NB4 (cell line): ENCODE data around the gene SMAD2.

Experiments
- DNase-seq: peaks from one replicate; pipeline ENCODE4 v3.0.0; 2010; ENCODE audit warnings: low read depth
- H3K4me3 ChIP-seq: one replicate; pipeline ENCODE4 v1.5.1; 2011; ENCODE audit warnings: mild to moderate bottlenecking, low read depth, low read length, moderate library complexity
- CTCF ChIP-seq: IDR thresholded peaks from one replicate; pipeline ENCODE4 v1.5.1; 2012; ENCODE audit warnings: low read depth, low read length
- MAX ChIP-seq: IDR thresholded peaks from 2 replicates; pipeline ENCODE4 v1.6.1; 2011; ENCODE audit warnings: low read depth, low read length
- MYC ChIP-seq: IDR thresholded peaks from 2 replicates; pipeline ENCODE4 v1.6.1; 2011; ENCODE audit warnings: low read depth, low read length
- POLR2A ChIP-seq: IDR thresholded peaks from 2 replicates; pipeline ENCODE4 v1.6.1; 2011; ENCODE audit warnings: mild to moderate bottlenecking; ENCODE audit not compliant: insufficient read length; ENCODE audit errors: extremely low read depth

The SMAD2 gene

GRCh38 chr18:47930199-47930930 is at the start of gene SMAD2:
SMAD2 (minus strand) TSS chr18:47930659; CDS start chr18:47896756, 33,903 bp downstream.
- H3K4me3 ChIP-seq, result peak within 1 kb of the TSS; percentile 92
- peak; percentile 87 for DNase-seq
- TF ChIP-seq CTCF, result no peak
- TF ChIP-seq POLR2A, result peak; percentile 32
- 0 out of 2 replicates have a peak, but pooled peaks have one; percentile 5 for TF ChIP-seq MYC
- no peak for TF ChIP-seq MAX

- DNase-seq, result peak; percentile 61
- TF ChIP-seq POLR2A (no peak), MAX (peak; percentile 12; the same call in 1 of the 2 replicates)
These were observed 49.2 kb upstream of the SMAD2 start for GRCh38 chr18:47979611-47980200.

GRCh38 chr18:47978603-47979002 is 48.1 kb upstream of the SMAD2 start:
- no peak for DNase-seq
- TF ChIP-seq CTCF (no peak), MAX (no peak)
- H3K4me3 ChIP-seq, result no peak overlapping the region

More at GRCh38 chr18:47979611-47980200, 49.2 kb upstream of the SMAD2 start:
- no peak overlapping the region for H3K4me3 ChIP-seq

GRCh38 chr18:47978141-47978540 is 47.7 kb upstream of the SMAD2 start:
- no peak for TF ChIP-seq POLR2A
- TF ChIP-seq CTCF, result no peak
- TF ChIP-seq MAX, result no peak
- TF ChIP-seq MYC, result no peak
- no peak for DNase-seq
- no peak overlapping the region for H3K4me3 ChIP-seq

- peak; percentile 94 for DNase-seq
- H3K4me3 ChIP-seq, result no peak overlapping the region
- TF ChIP-seq POLR2A, result no peak
- no peak for TF ChIP-seq MYC
These were observed 45.2 kb upstream of the SMAD2 start for GRCh38 chr18:47975701-47976100.

- TF ChIP-seq POLR2A (no peak), MAX (no peak)
- DNase-seq, result no peak
- H3K4me3 ChIP-seq, result no peak overlapping the region
These were observed 44.6 kb upstream of the SMAD2 start for GRCh38 chr18:47975105-47975504.

- peak; percentile 82 for DNase-seq
- no peak overlapping the region for H3K4me3 ChIP-seq
- TF ChIP-seq MAX (no peak), POLR2A (no peak), MYC (no peak), CTCF (no peak)
These were observed 40.4 kb upstream of the SMAD2 start for GRCh38 chr18:47970664-47971531.
